Umbilical cord (tissue), 2 donors: ENCODE measurements around the gene SLC17A1. TPM values are rescaled to one million over a fixed set of nuclear protein-coding genes. Genes with fewer than 3 reads are reported as not detected.
A peak's percentile ranks its signal among the peaks of the same experiment; 100 is the strongest.

ENCODE experiments used
- DNase-seq: peaks from one replicate; pipeline ENCODE4 v3.0.0-alpha.2; 2015; ENCODE audit warnings: low spot score
- total RNA-seq: library from RNA; depleted of rRNA; stranded (reverse); fragments of >200 nt; gene quantifications from one replicate; pipeline ENCODE4 v1.2.3, GENCODE V29; 2014; ENCODE audit warnings: low replicate concordance; ENCODE audit not compliant: insufficient read depth

The SLC17A1 gene
- total RNA-seq, 1 donor from 2014 or later = 6.5 TPM

- no peak for DNase-seq
Observed at GRCh38 chr6:25832670-25833069, 818 bp upstream of the SLC17A1 start.

- DNase-seq = no peak
Observed at GRCh38 chr6:25832307-25832662, 433 bp upstream of the SLC17A1 start.

DNA sequence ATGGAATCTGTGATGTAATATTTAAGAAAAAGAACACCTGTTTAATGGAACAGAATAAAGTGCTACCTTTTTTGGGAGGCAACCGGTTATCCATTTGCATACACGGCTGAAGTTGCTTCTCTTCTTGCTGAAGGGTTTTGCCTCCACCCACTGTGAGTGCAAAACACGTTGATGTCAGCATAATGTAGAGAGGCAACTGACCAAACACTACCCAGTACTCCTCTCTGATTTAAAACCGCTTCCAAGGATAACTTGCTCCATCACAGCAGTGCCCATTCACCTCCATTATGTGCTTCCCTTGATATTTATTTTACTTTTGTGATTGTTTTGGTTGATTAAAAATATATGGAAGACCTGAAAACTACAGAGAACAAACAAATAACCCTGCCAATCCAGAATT is 1.4 kb downstream of the SLC17A1 start:
- DNase-seq = no peak

DNA sequence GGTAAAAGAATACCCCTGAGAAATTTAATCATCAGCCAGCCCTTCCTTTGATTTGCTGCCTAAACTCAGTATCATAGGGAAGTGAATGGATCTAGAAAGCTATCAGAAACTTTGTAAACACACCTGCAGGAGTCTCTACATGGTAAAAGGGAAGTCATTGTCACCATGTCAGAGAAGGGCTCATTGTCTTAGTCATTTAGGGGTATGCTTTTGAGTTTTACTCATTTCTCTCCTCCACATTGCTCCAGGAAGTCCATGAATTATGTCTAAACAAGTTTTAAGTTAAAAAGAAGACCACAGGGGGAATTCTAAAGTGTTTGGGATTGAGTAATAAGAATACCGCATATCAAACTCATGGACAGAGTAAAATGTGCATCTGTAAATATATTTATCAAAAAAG is 2.5 kb downstream of the SLC17A1 start:
- DNase-seq = no peak

- DNase-seq = no peak
Observed at GRCh38 chr6:25821341-25821740, 10.5 kb downstream of the SLC17A1 start.

GRCh38 chr6:25816252-25816651 is 15.6 kb downstream of the SLC17A1 start:
- DNase-seq = no peak

GRCh38 chr6:25815194-25815593 is 16.7 kb downstream of the SLC17A1 start:
- DNase-seq = no peak

- DNase-seq = no peak
Observed at GRCh38 chr6:25804804-25805203, 27.0 kb downstream of the SLC17A1 start.

- DNase-seq = no peak
Observed at GRCh38 chr6:25801436-25801835, 30.4 kb downstream of the SLC17A1 start.

DNA sequence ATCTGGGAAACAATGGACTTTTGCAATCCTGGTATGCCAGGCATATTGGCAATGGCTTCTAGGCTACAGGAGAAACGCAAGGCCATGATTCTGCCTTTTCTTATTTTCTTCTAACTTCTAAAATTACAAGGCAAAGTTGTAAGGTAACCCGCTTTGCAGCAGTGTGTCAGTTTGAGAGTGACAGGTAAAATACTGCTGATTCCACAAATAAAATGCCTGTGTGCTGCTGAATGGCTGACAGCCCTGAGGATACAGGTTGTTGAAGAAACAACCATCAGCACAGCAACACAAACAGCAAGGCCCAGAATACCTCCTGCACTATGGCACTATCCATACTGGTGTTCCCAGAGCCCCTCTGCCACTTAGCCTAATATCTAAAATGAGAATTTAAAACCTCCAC is 37.1 kb downstream of the SLC17A1 start:
- DNase-seq = no peak

DNA sequence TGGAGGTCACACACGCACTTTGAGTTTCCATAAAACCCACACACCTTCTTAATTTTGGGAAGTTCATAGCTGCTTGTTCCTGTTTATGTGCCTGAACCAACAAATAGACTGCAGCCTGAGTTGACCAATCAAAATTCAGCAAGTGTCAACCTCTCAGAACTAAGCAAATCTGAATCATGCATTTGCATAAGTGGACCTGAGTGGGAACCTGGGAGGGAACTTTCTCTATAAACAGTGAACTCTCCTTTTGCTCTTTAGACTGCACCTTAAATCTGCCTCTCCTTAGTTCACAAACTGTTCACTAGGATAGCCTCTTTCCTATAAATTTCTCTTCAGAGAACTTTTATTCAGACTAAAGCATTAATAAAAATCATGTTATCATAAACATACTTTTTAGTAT is 37.9 kb downstream of the SLC17A1 start:
- DNase-seq = no peak

DNA sequence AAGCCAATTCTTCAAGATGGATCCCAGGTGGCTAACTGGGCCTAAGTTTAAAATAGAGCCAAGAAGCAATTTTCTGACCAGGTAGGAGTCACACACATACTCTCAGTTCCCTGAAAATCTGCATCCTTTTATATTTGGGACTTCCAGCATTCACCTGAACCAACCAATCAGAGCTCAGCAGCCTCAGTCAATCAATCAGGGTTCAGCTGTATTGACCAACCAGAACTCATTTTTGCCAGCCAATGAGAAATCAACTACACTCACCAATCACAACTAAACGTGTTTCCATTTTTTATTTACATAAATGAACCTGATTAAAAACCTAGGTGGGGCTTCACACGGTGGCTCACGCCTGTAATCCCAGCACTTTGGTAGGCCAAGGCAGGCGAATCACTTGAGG is 39.8 kb downstream of the SLC17A1 start:
- no peak for DNase-seq

DNA sequence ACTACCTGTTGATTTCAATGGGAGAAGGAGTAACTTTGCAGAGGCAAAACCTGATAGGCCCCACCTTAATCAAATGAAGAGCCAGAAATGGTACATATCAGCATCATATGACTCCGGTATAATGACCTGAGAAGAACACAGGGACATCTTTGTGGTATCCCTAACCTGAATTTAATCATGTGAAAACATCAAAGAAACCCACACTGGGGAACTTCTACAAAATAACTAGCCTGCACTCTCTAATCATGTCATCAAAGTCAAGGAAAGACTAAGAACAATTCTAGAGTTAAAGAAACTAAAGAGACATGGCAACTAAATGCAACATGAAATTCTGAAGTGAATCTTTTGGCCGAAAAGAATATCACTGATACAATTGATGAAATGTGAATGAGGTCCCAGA is 42.4 kb downstream of the SLC17A1 start:
- no peak for DNase-seq

GRCh38 chr6:25788305-25788922 is 43.4 kb downstream of the SLC17A1 start:
- DNase-seq = peak; percentile 5

DNA sequence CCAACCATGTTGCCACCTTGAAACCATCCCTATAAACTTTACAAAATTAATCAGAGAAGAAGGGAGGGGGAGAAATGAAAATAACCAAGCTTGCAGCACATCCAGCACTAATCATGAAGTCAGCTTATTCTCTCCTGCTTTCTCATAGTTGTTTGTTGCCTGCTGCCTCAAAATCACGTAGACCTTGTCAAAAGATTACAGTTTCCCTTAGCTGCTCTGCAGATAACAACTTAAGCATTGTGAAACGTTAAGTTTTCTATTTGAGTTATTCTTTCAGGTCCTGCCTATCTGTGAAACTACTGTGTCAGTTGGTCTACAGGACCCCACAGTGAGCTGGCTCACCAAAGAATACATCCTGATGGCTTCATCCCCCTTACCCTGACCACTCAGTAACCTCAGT is 44.4 kb downstream of the SLC17A1 start:
- DNase-seq = no peak

DNA sequence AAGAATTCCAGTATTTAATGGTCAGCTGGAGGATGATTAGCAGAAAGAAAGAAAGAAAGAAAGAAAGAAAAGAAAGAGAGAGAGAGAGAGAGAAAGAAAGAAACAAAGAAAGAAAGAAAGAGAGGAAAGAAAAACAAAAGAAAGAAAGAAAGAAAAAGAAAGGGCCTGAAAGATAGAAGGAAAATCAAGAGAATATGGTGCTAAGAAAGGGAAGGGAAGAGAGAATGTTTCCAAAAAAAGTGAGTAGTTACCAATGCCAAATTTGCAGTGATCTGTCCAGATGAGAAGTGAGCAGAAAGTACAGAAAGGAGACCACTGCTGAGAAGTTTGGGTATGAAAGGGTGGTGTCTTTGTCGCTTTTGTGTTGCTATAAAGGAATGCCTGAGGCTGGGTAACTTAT is 50.7 kb downstream of the SLC17A1 start:
- DNase-seq = no peak

GRCh38 chr6:25777856-25778649 is 53.8 kb downstream of the SLC17A1 start:
- no peak for DNase-seq

DNA sequence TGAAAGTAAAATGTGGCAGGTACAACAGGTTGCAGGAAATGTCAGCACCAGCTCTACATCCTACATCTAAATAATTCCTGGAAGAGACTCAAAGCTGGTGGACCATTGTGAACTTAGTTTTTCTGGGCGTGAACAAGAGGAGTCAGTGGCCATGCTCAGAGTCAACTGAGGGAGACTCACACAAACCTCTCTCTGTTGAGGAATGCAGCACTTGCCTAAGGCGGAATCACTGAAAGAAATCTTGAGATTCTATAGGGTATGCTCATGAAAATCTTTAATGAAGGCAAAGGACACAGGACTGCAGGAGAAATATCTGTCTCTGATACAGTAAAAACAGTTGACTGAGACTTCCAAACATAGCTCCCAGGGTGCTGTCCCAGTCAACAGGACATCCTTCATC is 54.8 kb downstream of the SLC17A1 start:
- DNase-seq = peak; percentile 26

DNA sequence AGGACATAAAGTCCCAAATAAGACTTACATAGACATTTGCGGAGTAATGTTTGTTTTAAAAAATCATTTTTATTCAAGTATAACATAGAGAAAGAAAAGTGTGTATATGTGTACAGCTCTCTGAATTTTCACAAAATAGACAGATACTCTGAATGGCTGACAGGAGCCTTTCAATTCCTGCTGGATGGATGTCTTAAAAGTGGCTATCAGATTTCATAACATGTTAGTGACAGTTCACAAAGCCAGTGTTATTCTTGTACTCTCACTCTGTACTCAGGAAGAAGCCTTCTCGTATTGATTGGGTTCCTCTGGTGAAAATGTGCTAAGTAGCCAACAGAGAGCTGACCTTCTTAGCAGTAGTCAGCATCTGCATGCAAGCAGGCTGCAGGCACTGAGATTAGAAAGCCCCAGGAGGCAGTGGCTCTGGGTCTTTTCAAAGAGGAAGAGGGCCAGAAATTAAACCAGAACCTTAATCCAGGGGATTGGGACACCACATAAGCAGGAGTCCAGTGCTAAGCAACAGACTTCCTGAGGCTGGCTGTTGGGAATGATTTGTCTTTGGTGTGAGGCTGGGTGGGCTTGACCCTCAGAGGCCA is 57.6 kb downstream of the SLC17A1 start:
- DNase-seq = peak; percentile 83

DNA sequence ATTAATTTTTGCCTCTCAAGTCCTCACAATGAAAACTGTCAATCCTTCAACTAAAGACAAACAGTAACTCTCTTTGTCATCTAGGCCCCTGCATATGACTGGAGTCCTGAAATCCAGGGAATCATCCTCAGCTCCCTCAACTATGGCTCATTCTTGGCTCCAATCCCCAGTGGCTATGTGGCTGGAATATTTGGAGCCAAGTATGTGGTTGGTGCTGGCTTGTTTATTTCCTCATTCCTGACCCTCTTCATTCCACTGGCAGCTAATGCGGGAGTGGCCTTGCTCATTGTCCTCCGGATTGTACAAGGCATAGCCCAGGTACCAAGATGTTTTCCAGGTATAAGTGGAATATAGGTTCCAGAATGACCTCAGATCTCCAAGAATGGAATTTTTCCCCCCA is 61.9 kb downstream of the SLC17A1 start:
- DNase-seq = no peak

DNA sequence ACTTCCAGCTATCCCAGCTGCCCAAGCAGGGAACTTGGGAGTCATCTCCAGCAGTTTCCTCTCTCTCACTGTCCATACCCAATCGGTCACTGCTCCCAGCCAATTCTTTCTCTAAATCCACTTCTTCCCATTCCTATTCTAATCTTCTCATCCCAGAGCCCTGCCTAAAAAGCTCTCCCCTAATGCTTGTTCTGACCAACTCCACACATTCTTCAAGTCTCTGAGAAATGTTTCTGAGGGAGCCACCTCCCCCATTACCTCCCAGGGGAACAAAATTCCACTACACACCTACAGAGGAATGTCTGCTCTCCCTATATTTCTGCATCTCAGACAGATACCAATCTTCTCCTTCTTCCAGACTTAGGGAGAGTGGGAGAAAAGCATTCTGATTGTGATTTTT is 63.3 kb downstream of the SLC17A1 start:
- no peak for DNase-seq

DNA sequence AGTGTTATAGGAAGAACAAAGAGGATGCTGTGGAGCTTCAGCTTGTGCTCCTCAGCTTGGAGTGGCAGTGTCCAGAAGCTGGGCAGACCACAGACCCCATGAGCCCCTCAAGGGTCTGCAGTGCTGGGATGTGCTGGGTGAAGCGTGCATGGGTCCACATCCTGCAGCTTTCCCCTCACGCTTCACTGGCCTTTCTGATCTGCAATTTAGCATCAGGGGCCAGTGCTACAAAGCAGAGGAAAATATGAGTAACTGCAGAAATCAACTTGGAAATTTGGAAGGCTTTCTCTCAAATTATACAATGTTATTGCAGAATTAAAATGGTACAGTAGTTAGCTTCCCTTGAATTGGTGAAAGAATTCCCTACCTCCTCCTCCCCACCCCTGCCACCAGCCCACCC is 67.2 kb downstream of the SLC17A1 start:
- DNase-seq = no peak

DNA sequence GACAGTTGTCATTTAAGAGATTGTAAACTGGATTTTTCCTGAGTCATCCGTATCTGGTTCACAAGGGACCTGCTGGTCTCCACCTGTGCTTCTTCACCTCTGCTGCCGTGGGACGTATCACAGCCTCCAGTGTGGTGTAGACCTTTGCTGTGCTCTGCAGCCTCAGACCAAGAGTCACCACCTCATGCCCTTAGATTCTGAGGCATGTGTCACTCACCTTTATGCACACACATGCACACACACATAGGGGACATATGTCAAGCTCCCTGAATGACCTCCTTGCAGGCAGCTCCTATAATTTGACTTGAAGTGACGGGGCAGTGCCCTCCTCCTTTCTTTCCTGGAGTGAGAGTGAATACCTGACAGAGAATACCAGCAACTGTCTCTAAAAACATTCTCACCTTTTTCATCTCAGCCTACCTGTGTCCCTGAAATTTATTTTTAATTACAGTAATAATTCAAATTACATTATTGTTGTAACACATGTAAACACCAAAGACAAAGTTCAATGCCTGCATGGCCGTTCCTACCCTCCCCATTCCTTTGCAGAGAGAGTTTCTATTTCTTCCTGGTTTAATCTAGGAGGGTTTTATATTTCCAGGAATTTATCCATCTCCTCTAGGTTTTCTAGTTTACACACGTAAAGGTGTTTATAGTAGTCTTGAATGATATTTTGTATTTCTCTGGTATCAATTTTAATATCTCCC is 73.8 kb downstream of the SLC17A1 start:
- DNase-seq = no peak
